GM12865 (cell line): ENCODE data around the gene MAPK7.

Experiments
- DNase-seq: peaks from one replicate; pipeline ENCODE4 v3.0.0; 2010; ENCODE audit warnings: low read depth
- H3K4me3 ChIP-seq: 2 replicates; pipeline ENCODE4 v1.5.1; 2011; ENCODE audit warnings: mild to moderate bottlenecking, low read depth, low read length, control low read depth
- CTCF ChIP-seq: IDR thresholded peaks from 2 replicates; pipeline ENCODE4 v1.5.1; 2011; ENCODE audit warnings: low read length, control low read depth, low read depth, inconsistent platforms; ENCODE audit not compliant: insufficient read depth; ENCODE audit errors: missing control alignments

Gene MAPK7

GRCh38 chr17:19411631-19412030 is 33.3 kb downstream of the MAPK7 start:
- H3K4me3 ChIP-seq, result no peak overlapping the region
- DNase-seq, result no peak
- no peak for TF ChIP-seq CTCF

- no peak for TF ChIP-seq CTCF
- no peak overlapping the region for H3K4me3 ChIP-seq
- no peak for DNase-seq
Observed at GRCh38 chr17:19412510-19412909, 34.2 kb downstream of the MAPK7 start.

GRCh38 chr17:19412984-19413383 is 34.7 kb downstream of the MAPK7 start:
- TF ChIP-seq CTCF, result no peak
- H3K4me3 ChIP-seq, result no peak overlapping the region
- no peak for DNase-seq

- no peak for DNase-seq
- no peak overlapping the region for H3K4me3 ChIP-seq
- TF ChIP-seq CTCF, result no peak
Observed at GRCh38 chr17:19413761-19414160, 35.5 kb downstream of the MAPK7 start.

GRCh38 chr17:19414396-19415280 is 36.3 kb downstream of the MAPK7 start:
- no peak for DNase-seq
- H3K4me3 ChIP-seq, result no peak overlapping the region
- no peak for TF ChIP-seq CTCF

- DNase-seq, result no peak
- no peak for TF ChIP-seq CTCF
- no peak overlapping the region for H3K4me3 ChIP-seq
Observed at GRCh38 chr17:19415311-19415710, 37.0 kb downstream of the MAPK7 start.
